ENCODE data around the gene PI16. TPM values are rescaled to one million over a fixed set of nuclear protein-coding genes. Genes with fewer than 3 reads are reported as not detected.

PI16 gene
- total RNA-seq, 1 donor from 2014 or later, result 20.5 TPM

GRCh38 chr6:36964349-36964748 is 9.8 kb downstream of the PI16 start:
- no peak for DNase-seq (ENCODE audit: low spot score)
- Mint-ChIP-seq H3K36me3 (ENCODE audit: low read depth, unreplicated experiment) (peaks cover 24% of the 10 kb centered on the region), H3K4me3 (ENCODE audit: unreplicated experiment) (no peak overlapping the region), H3K9me3 (ENCODE audit: unreplicated experiment) (no peaks in the 10 kb centered on the region), H3K27ac (ENCODE audit: unreplicated experiment) (peak overlapping the region; percentile 78), H3K4me1 (ENCODE audit: unreplicated experiment) (peaks cover 23% of the 10 kb centered on the region), H3K27me3 (ENCODE audit: unreplicated experiment) (peaks cover 12% of the 10 kb centered on the region)
- TF ChIP-seq CTCF (IDR thresholded peaks at IDR 0.05; ENCODE audit: unreplicated experiment), result no peak

- no peaks in the 10 kb centered on the region for H3K9me3 Mint-ChIP-seq (ENCODE audit: unreplicated experiment)
- peaks cover 12% of the 10 kb centered on the region for H3K27me3 Mint-ChIP-seq (ENCODE audit: unreplicated experiment)
- H3K27ac Mint-ChIP-seq (ENCODE audit: unreplicated experiment), result peak overlapping the region; percentile 78
- peaks cover 28% of the 10 kb centered on the region for H3K36me3 Mint-ChIP-seq (ENCODE audit: low read depth, unreplicated experiment)
- TF ChIP-seq CTCF (IDR thresholded peaks at IDR 0.05; ENCODE audit: unreplicated experiment), result no peak
- H3K4me1 Mint-ChIP-seq (ENCODE audit: unreplicated experiment), result peaks cover 22% of the 10 kb centered on the region
- DNase-seq (ENCODE audit: low spot score), result no peak
- H3K4me3 Mint-ChIP-seq (ENCODE audit: unreplicated experiment), result no peak overlapping the region
Observed at GRCh38 chr6:36964908-36965307, 10.4 kb downstream of the PI16 start.

GRCh38 chr6:36967301-36967700 is 12.8 kb downstream of the PI16 start:
- no peak for TF ChIP-seq CTCF (IDR thresholded peaks at IDR 0.05; ENCODE audit: unreplicated experiment)
- DNase-seq (ENCODE audit: low spot score), result no peak
- Mint-ChIP-seq H3K27ac (ENCODE audit: unreplicated experiment) (no peak overlapping the region), H3K9me3 (ENCODE audit: unreplicated experiment) (no peaks in the 10 kb centered on the region), H3K4me3 (ENCODE audit: unreplicated experiment) (no peak overlapping the region), H3K4me1 (ENCODE audit: unreplicated experiment) (peaks cover 17% of the 10 kb centered on the region), H3K27me3 (ENCODE audit: unreplicated experiment) (peaks cover 4% of the 10 kb centered on the region), H3K36me3 (ENCODE audit: low read depth, unreplicated experiment) (peaks cover 34% of the 10 kb centered on the region)

GRCh38 chr6:36967757-36968156 is 13.2 kb downstream of the PI16 start:
- peaks cover 2% of the 10 kb centered on the region for H3K27me3 Mint-ChIP-seq (ENCODE audit: unreplicated experiment)
- no peak overlapping the region for H3K4me3 Mint-ChIP-seq (ENCODE audit: unreplicated experiment)
- H3K27ac Mint-ChIP-seq (ENCODE audit: unreplicated experiment), result no peak overlapping the region
- no peaks in the 10 kb centered on the region for H3K9me3 Mint-ChIP-seq (ENCODE audit: unreplicated experiment)
- H3K36me3 Mint-ChIP-seq (ENCODE audit: low read depth, unreplicated experiment), result peaks cover 37% of the 10 kb centered on the region
- TF ChIP-seq CTCF (IDR thresholded peaks at IDR 0.05; ENCODE audit: unreplicated experiment), result no peak
- no peak for DNase-seq (ENCODE audit: low spot score)
- H3K4me1 Mint-ChIP-seq (ENCODE audit: unreplicated experiment), result peaks cover 16% of the 10 kb centered on the region

- Mint-ChIP-seq H3K4me1 (ENCODE audit: unreplicated experiment) (peaks cover 12% of the 10 kb centered on the region), H3K27ac (ENCODE audit: unreplicated experiment) (no peak overlapping the region), H3K36me3 (ENCODE audit: low read depth, unreplicated experiment) (peaks cover 38% of the 10 kb centered on the region), H3K27me3 (ENCODE audit: unreplicated experiment) (peaks cover 2% of the 10 kb centered on the region), H3K4me3 (ENCODE audit: unreplicated experiment) (no peak overlapping the region), H3K9me3 (ENCODE audit: unreplicated experiment) (no peaks in the 10 kb centered on the region)
- no peak for DNase-seq (ENCODE audit: low spot score)
- TF ChIP-seq CTCF (IDR thresholded peaks at IDR 0.05; ENCODE audit: unreplicated experiment), result no peak
Observed at GRCh38 chr6:36968266-36968977, 13.9 kb downstream of the PI16 start.

All from endothelial cell (in vitro differentiated cells).